Astrocyte of the hippocampus (primary cell): ENCODE results near the gene METRN.
"Not testable (repeated sequence)": the region's sequence is repeated elsewhere in the genome, so short reads cannot be mapped to it uniquely, and the experiment has no call there.

Experiments used
- DNase-seq: peaks from one replicate; pipeline ENCODE4 v3.0.0; 2011; ENCODE audit warnings: low read depth, low spot score

METRN gene

DNA sequence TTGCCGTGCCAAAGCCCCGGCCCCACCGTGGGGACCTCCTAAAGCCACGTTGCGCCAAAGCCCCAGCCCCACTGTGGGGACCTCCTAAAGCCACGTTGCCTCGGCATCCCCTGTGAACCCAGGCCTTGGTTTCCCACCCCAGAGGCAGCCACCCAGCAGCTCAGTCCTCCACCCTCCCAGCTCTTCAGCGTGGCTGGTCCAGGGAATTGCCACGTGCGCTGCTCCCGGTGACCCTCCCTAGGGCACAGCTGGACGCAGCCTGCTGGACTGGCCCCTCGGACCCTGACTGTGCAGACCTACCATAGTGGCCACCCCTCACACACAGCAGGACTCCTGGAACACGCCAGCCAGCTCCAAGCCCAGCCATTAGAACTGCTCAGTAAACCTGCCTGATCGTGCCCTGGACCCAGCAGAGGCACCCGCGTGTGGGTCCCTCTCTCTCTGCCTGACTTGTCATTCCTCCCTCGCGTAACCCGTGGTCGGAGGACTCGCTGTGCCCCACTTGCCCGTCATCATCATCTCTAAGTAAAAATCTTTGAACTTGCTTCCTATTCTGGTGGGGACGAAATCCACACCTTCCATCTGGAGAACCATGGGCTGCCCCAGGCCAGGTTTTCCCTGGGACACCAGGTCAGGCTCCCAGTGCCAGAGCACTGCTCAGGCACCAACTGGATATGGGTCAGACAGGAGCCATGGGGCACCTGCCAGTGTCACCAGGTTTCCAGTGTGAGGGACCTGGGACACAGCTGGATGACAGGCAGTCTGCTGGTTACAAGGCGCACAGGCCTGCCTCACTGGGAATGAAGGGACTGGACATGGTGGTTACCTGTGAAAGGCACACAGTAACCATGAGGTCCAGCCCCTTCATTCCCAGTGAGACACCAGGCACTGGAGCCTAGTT, 20.3 kb downstream of the METRN start:
- DNase-seq: no peak

DNA sequence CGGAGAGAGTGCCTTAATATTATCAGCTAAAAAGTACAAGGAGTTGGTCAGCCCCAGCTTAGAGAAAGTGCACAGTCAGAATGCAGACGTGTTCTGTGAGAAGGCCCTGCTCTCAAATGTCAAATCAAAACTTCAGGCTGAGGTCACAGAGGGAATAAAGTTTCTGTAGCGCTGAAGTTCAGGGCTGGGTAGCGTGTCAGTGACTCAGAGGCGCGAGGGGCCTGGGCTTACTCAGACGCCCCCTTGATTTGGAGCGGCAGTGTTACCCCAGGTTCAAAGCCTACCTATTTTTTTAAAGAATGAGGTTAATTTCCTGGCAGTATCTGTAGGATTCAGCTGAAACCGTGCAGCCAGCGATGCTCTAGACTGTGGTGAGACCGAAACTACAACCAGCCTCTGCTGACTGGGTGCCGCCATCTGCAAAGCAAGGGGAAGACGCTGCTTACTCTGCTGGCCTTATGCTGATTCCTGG, 21.1 kb downstream of the METRN start:
- DNase-seq: no peak

DNA sequence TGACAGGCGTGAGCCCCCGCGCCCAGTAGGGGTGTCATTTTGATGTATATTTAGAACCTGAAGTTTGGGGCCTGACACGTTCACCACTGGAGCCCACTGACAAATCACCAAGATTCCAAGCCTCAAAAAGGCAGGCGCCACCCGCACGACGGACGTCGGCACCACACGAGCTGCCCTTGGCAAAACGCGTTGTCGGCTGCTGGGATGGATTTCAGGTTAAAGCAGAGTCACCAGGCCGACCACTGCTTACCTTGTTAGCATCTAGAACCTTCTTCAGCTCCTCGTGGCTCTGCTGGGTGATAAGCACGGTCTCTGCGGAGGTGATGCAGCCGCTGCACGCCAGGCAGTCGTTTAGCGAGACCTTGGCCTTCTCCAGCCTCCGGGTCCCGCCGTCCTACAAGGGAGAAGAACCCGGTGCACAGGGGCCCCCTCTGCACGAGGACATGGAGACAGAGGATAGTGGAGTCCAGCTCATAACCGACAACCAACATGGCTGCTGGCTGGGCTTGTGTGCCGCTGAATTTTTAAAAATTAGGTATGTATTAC, 22.1 kb downstream of the METRN start:
- DNase-seq: no peak

DNA sequence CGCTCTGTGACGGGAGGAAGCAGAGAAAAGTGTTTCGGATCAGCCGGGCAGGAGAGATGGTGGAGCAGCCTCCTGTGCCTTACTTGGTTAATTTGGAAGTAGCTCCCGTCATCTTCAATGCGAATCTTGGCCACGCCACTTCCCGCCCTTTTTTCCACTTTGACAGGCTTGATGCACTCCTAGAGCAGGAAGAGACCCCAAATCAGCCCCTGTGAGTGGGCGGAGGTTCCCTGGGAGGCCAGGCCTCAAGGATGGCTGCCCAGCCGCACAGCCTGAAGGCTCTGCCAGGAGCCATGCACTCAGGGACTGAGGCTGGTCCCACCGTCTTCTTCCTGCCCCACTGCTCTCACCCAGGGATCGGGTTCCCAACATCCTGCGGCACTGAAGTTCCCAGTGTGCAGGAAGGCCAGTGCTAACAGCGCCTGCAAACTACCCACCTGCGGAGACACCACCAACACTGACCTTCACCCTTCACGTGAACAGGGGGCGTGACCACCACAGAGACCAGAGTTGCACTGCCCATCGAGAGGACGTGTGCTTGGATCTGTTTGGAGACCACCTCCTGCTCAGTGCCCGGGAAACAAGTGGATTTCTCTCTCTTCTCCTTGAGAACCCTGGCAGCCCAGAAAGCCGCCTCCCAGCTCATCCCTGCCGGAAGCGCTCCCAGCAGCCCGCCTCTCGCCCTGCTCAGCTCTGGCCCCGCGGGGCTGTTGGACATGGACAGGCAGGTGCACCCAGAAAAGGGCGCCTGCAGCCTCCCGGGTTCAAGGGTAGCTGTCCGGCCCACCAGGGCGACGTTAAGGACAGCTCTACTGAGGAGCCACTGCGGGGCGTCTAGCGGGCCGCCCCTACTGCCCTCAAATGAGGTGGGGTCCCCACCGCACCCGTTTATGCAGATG, 24.9 kb downstream of the METRN start:
- no peak for DNase-seq

DNA sequence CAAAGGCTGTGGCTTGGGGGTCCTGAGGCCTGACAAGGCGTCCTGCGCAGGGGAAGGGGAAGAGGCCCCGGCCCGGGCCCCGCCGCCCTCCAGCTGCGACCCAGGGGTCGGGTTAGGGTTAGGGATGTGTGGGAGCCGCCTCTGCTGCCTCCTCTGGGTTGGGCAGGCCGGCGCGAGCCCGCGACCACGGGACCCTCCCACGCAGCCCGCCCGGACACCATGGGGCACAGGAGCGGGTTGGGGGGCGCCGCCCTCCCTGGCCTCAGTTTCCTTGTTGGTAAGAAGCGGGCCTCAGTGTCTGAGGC, 25.5 kb downstream of the METRN start:
- no peak for DNase-seq

DNA sequence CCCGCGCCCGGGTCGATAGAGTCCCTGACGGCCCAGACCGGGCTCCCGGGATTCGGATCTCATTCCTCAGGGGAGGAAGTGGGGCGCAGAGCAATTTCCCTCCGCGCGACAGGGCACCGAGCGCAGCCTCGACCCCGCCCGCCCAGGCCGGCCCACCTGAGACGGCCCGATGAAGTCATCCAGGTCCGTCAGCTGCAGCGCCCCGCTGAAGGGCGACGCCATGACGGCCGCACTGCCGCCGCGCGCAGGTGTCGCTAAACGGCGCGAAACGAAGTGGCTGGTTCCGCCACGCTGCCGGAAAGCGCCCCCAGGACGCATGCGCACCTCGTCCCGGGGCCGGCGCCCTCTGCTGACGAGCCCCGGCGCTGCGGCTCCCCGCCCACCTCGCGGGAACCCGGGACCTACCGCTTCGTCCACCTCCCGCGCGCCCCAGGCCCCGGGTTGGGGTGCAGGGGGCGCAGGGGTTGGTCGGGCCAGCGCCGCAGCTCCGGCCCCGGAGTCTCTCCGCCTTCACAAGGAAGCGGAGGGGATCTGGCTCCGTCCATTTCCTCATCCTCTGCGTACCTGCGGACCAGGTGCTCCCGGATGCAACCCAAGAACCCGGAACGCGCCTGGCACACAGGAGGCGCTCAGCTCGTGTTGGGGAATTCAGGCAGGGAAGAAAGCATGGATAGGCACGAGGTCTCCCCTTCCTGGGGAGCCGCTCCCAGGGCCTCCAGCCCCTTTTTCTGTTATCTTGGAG, 26.0 kb downstream of the METRN start, which contains the start of gene CIAO3:
Gene CIAO3, minus strand, starts transcription at position 234 of the 742 bp plus-strand sequence. Its CDS starts 12 bp downstream, at position 222.
- peak; percentile 97 for DNase-seq

DNA sequence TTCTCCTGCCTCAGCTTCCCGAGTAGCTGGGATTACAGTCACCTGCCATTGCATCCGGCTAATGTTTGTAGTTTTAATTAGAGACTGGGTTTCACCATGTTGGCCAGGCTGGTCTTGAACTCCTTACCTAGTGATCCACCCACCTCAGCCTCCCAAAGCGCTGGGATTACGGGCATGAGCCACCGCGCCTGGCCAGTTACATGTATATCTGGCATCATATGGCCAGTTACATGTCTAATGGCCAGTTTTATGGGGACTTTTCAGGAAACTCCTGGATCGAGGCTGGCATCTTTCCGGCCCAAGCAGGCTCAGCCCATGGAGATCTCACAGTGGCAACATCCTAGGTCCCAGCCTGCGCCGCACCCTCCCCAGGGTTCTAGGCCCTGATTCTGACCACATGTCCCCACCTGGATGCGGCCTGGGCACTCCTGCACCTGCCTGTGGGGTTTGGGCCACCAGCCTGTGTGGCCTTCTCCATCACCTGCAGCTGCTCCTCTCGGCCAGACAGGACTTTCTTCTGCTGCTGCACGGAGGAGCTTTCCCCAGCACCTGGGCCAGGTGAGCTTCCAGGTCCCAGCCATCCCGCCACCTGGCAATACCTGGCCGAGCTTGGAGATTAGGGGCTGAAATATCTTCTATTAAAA, 27.2 kb downstream of the METRN start:
- no peak for DNase-seq

DNA sequence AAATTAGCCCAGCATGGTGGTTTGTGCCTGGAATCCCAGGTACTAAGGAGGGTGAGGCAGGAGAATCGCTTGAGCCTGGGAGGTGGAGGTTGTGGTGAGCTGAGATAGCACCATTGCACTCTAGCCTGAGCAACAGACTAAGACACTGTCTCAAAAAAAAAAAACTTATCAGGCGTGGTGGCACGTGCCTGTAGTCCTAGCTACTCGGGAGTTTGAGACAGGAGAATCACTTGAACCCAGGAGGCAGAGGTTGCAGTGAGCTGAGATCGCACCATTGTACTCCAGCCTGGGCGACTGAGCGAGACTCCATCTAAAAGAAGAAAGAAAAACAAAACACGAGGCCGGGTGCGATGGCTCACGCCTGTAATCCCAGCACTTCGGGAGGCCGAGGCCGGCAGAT, 28.0 kb downstream of the METRN start:
- not testable (repeated sequence) for DNase-seq

DNA sequence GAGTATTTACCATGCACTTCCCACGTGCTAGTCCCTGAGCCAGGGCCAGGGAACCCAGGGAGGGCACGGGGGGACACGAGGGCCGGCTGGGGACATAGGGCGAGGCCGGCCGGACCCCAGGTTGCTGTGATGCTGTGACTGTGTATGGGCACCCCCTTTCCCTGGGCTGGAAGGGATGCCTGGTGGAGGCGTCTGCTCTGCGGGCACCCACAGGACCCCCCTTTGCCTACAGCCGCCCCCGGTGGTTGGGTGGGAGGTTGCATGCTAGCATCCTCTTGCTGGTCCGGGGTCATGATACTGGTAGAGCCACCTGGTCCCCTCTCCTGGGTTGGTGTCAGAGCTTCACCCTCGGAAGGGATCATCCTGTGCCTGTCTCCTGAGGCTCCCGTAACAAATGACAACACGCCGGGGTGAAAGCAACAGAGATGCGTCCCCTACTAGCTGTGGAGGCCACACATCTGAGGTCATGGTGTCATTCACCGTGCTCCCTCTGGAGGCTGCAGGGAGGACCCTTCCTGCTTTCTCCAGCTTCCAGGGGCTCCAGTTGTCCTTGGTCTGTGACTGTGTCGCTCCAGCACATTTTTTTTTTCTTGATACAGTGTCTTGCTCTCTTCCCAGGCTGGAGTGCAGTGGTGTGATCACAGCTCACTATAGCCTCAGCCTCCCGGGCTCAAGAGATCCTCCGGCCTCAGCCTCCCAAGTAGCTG, 29.0 kb downstream of the METRN start:
- no peak for DNase-seq

DNA sequence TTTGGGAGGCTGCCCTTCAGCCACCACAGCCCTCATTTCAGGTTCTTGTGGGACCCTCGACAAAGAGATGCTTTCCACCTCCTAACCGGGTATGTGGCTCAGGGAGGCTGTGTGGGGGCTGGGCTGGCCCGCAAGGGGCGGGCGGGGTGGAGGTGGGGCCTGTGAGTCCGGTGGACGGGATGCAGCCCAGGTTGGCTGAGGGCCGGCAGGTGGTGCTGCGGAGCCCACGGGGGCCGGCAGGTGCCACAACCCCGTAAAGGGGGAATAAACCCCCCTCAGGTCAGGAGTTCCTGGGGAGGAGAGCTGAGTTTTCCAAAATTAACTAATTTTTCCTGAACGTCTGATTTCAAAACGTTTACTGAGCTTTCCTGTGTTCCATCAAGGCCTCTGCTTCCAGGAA, 30.8 kb downstream of the METRN start:
- peak; percentile 56 for DNase-seq

DNA sequence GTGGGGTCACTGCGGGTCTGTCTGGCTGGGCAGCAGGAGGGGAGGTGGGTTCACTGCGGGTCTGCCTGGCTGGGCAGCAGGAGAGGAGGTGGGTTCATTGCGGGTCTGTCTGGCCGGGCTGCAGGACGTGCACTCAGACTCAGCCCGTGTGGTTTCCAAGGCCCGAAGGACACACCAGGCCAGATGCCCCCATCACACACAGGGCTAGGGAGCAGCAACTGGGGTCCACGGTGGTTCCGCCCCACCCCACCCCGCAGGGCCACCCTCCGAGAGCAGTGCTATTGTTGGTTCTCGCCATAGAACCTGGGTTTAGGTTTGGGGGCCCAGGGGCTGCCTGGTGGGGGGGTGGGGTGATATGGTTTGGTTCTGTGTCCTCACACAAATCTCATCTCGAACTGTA, 31.7 kb downstream of the METRN start:
- no peak for DNase-seq

DNA sequence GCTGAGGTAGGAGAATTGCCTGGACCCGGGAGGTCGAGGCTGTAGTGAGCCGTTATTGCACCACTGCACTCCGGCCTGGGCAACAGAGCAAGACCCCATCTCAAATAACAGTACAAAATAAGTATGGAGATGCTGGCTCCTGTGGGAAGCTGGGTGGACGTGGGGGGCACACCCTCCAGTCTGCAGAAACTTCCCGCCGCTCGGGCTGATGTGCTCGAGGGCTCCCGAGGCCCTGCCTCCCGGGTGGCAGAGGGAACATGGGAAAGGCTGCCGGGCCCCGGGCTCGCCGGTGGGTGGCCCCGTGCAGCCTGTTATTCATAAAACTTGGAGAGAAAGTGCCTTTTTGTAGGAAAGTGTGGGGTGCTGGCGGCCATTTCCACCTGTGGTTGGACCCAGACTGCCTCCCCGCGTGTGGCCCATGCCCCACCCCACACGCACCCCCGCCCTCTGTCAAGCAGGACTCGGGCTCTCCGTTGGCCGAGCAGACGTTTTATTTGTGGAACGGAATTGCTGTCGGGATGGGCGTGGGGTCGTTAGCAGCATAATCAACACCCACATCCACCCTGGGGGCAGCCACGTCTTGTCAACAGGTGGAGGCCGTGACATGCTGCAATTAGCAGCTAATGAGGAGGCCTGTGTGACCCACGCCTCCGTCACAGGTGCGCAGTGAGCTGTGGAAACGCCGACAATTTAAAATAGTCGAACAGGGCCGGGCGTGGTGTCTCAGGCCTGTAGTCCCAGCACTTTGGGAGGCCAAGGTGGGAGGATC, 33.2 kb downstream of the METRN start:
- no peak for DNase-seq

DNA sequence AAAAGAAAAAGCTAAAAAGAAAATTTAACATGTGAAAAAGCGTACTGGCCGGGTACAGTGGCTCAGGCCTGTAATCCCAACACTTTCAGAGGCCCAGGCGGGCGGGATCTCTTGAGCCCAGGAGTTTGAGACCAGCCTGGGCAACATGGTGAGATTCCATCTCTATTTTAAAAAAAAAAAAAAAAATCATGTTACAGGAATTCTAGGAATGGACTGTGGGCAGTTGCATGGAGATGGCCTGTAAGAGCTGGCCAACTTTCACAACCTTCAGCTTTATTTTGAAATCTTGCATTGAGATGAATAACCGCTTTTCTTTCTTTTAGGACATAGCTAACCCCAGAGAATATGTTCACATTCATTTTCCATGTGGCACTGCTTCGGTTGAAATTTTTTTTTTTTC, 34.1 kb downstream of the METRN start:
- peak; percentile 73 for DNase-seq

DNA sequence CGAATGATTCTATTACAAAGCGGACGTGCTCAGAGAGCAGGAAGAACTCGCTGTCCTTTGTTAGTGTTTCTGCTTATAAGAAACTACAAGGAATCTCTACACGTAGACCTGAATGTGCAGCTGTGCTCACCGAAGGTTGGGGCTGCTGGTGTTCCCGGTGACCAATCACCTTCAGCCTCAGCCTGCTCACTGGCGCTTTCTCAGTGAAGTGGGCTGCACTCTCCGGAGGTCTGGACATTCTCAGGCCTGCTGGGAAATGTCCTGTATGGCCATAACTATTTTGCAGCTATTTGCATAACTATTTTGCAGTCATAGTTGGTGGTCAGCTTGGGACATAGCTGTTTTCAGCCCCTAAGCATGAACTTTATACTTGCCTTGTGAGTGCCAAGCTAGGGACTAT, 35.6 kb downstream of the METRN start:
- DNase-seq: no peak

DNA sequence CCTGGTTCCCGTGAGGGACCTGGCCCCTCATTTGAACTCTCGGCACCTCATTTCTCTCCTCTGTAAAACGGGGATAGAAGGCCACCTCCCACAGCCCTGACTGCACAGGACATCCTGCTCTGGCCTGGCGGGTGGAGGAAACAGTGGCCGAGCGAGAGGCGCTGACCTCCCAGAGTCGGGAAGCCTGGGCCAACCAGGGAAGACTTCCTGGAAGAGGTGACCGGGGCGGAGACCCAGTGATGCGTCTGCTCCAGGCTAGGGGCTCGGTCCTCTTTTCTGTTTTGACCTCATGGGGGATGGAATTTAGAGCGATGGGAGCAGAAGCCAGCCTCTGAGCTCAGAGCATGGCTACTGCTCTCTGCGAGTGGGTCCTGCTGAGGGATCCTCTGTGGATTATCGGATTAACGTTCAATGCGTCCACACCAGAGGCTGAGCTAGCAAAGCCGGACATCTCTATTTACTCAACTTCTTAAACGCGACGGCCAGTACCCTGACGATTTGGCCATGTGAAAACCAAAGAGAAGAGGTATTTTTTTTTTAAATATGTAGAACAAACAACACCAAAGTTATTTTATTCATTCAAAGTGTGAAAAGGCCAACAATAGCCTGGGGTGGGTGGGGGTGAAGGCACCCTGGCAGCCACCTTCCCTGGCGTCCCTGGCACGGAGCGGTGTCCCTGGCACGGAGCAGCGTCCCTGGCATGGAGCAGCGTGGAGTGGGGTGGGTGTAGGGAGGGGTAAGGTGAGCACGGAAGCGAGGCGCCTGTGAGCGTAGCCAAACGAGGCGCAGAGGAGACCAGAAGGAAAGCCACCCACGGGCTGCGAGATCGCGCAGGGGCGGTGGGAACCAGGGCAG, 36.5 kb downstream of the METRN start:
- DNase-seq: no peak

DNA sequence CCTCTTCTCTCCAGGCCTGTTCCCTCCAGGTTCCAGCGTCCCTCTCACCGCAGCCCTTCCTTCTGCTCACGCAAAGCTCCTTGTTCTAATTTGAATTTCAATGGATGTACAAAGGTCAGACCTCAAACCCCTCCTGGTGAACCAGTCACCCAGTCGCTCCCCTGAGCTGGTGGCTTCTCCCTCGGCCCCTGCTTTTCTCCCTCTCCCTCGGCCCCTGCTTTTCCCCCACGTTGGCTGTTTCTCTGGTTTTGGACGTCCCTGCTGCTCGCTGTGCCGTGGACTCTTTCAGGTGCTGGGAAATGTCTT, 37.0 kb downstream of the METRN start:
- peak; percentile 47 for DNase-seq

DNA sequence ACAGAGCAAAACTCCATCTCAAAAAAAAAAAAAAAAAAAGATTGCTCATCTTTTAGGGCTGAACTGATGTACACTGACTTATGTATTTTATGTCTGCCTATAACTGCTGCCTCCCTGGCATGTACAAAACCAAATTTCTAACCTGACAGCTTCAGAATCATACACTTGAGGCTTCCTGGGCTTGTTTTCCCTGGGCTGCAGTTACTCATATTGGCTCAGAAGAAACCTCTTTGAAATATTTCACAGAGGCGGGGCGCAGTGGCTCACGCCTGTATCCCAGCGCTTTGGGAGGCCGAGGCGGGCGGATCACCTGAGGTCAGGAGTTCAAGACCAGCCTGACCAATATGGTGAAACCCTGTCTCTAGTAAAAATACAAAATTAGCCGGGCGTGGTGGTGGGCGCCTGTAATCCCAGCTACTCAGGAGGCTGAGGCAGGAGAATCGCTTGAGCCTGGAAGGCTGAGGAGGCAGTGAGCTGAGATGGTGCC, 39.2 kb downstream of the METRN start:
- DNase-seq: not testable (repeated sequence)

DNA sequence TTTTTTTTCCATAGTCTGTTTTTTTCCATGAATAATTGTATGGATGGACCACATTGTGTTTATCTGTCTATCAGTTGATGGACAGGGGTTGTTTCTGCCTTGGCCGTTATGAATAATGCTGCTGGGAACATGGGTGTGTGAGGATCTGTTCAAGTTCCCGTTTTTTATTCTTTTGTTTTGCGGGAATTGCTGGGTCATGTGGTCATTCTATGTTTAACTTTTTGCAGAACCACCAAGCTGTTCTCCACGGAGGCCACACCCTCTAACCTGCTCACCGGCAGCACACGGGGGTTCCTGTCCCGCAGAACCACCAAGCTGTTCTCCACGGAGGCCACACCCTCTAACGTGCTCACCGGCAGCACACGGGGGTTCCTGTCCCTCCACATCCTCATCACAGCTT, 39.7 kb downstream of the METRN start:
- no peak for DNase-seq

DNA sequence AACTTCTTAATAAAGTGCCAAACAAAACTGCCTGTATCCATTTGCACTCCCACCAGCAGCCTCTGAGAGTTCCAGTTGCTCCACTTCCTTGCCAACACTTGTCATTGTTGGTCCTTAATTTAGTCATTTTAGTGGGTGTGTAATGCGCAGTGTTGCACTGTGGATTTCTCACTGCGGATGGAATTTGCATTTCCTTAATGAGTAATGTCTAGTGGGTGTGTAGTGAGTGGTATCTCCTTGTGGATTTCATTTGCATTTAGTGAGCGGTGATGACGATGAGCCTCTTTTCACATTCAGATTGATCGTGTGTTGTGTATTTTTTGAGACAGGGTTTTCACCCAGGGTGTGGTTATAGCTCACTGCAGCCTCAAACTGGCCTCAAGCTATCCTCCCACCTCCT, 41.5 kb downstream of the METRN start:
- DNase-seq: no peak
